Activated naive CD4-positive, alpha-beta T cell treated with anti-CD3 and anti-CD28 coated beads, Interleukin-2, amount 10 ng/mL, durations not matched to agents 5 hours and 36 hours (primary cell): ENCODE measurements around the gene FBXL2. TPM values are rescaled to one million over a fixed set of nuclear protein-coding genes. Genes with fewer than 3 reads are reported as not detected.

Experiments used
- total RNA-seq, 2 experiments: library from RNA; stranded (reverse); gene quantifications; one replicate each; pipeline ENCODE4 v1.2.3, GENCODE V29; 2021

FBXL2 gene, protein sequence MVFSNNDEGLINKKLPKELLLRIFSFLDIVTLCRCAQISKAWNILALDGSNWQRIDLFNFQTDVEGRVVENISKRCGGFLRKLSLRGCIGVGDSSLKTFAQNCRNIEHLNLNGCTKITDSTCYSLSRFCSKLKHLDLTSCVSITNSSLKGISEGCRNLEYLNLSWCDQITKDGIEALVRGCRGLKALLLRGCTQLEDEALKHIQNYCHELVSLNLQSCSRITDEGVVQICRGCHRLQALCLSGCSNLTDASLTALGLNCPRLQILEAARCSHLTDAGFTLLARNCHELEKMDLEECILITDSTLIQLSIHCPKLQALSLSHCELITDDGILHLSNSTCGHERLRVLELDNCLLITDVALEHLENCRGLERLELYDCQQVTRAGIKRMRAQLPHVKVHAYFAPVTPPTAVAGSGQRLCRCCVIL
- not detected for total RNA-seq

DNA sequence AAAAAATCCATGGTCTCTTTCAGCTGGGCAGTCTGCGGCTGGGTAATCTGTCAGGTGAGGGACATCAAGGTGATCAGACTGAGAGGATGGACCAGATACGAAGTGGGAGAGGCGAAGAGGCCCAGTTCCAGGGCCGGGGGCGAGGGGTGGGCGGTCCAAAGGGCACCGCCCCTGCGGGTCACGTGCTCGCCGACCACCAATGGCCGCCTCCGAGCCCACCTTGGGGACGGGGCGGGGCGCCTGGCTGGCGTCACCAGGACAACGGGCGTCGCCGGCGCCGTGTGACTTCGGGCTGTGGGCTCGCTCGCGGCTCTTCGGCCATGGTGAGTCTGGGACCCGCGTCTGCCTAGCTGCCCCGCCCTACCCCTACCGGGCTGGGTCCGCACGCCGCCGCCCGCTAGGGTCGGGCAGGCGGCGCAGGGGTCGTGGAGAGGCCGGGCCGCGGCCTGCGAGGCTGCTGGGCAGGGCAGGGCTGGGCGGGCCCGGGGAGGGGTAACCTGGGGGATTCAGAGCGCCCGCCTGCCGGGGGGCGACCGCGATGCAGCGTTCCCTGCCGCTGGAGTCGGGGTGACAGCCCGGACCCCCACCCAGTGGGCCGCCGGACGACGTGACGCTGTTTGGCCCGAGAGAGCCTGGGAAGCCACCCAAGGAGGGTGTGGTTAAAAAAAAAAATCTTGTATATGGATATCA lies at the start of gene FBXL2:
TSS of gene FBXL2 (plus strand) at position 250 of the 690 bp plus-strand sequence. CDS start at position 321, 71 bp downstream.

Other genes with a start within 250 kb of the FBXL2 start
- gene GLB1, start 180.3 kb upstream of the FBXL2 start, total RNA-seq, result 10 to 100 TPM; 40.8 to 49.5 TPM
- gene TMPPE, start 180.3 kb upstream of the FBXL2 start, total RNA-seq, result 10 to 100 TPM; 10.9 to 11.6 TPM
- gene CRTAP, start 163.4 kb upstream of the FBXL2 start, total RNA-seq, result 10 to 100 TPM; 37.8 to 41.4 TPM
- gene SUSD5, start 58.6 kb upstream of the FBXL2 start, total RNA-seq, result not detected
- 10 to 100 TPM; 61.2 to 65.1 TPM for gene UBP1, start 163.0 kb downstream of the FBXL2 start, total RNA-seq